IPS-18a (cell line): ENCODE results near the gene GPATCH2.
"Not testable (repeated sequence)": the region's sequence is repeated elsewhere in the genome, so short reads cannot be mapped to it uniquely, and the experiment has no call there.

Source experiments
- H3K27ac ChIP-seq: one replicate; pipeline ENCODE4 v1.5.1; 2013; ENCODE audit warnings: low read length
- H3K27me3 ChIP-seq: one replicate; pipeline ENCODE4 v1.6.1; 2013; ENCODE audit warnings: mild to moderate bottlenecking, low read length; ENCODE audit not compliant: control insufficient read depth, insufficient read depth
- H3K36me3 ChIP-seq: one replicate; pipeline ENCODE4 v1.6.1; 2013; ENCODE audit warnings: low read depth, low read length; ENCODE audit not compliant: control insufficient read depth
- H3K4me1 ChIP-seq: one replicate; pipeline ENCODE4 v1.6.1; 2013; ENCODE audit warnings: low read depth, low read length; ENCODE audit not compliant: control insufficient read depth
- H3K4me3 ChIP-seq: one replicate; pipeline ENCODE4 v1.5.1; 2013; ENCODE audit warnings: low read length
- H3K9ac ChIP-seq: one replicate; pipeline ENCODE4 v1.6.1; 2013; ENCODE audit warnings: mild to moderate bottlenecking, low read length, moderate library complexity
- H3K9me3 ChIP-seq: one replicate; pipeline ENCODE4 v1.6.1; 2013; ENCODE audit warnings: low read depth, low read length; ENCODE audit not compliant: control insufficient read depth

GPATCH2 gene

GRCh38 chr1:217392441-217392840 lies 238.4 kb downstream of the GPATCH2 start:
- no peak overlapping the region for H3K9ac ChIP-seq
- H3K27ac ChIP-seq, result no peak overlapping the region
- no peaks in the 10 kb centered on the region for H3K27me3 ChIP-seq
- no peaks in the 10 kb centered on the region for H3K36me3 ChIP-seq
- H3K4me3 ChIP-seq, result no peak overlapping the region
- no peaks in the 10 kb centered on the region for H3K9me3 ChIP-seq
- H3K4me1 ChIP-seq, result no peaks in the 10 kb centered on the region

- Histone ChIP-seq H3K4me3 (no peak overlapping the region), H3K27ac (no peak overlapping the region), H3K9me3 (no peaks in the 10 kb centered on the region), H3K27me3 (no peaks in the 10 kb centered on the region), H3K4me1 (no peaks in the 10 kb centered on the region), H3K36me3 (no peaks in the 10 kb centered on the region), H3K9ac (no peak overlapping the region)
Observed at GRCh38 chr1:217389895-217390294, 241.0 kb downstream of the GPATCH2 start.

- Histone ChIP-seq H3K9me3 (no peaks in the 10 kb centered on the region), H3K4me1 (no peaks in the 10 kb centered on the region), H3K36me3 (no peaks in the 10 kb centered on the region), H3K27me3 (peaks cover 3% of the 10 kb centered on the region), H3K9ac (no peak overlapping the region), H3K4me3 (no peak overlapping the region), H3K27ac (no peak overlapping the region)
Observed at GRCh38 chr1:217388522-217389065, 242.3 kb downstream of the GPATCH2 start.

- not testable (repeated sequence) for H3K4me3 ChIP-seq, H3K4me1 ChIP-seq, H3K27ac ChIP-seq, H3K9ac ChIP-seq, H3K36me3 ChIP-seq, H3K9me3 ChIP-seq
- peaks cover 45% of the 10 kb centered on the region for H3K27me3 ChIP-seq
Observed at GRCh38 chr1:217381773-217382172, 249.1 kb downstream of the GPATCH2 start.

- H3K27ac ChIP-seq, H3K9me3 ChIP-seq, H3K4me1 ChIP-seq, H3K4me3 ChIP-seq, H3K9ac ChIP-seq, H3K36me3 ChIP-seq: not testable (repeated sequence)
- peaks cover 50% of the 10 kb centered on the region for H3K27me3 ChIP-seq
Observed at GRCh38 chr1:217379804-217380203, 251.1 kb downstream of the GPATCH2 start.

GRCh38 chr1:217379336-217379735 lies 251.6 kb downstream of the GPATCH2 start:
- H3K9ac ChIP-seq, result no peak overlapping the region
- H3K4me3 ChIP-seq, result no peak overlapping the region
- H3K4me1 ChIP-seq, result peaks cover 14% of the 10 kb centered on the region
- H3K27me3 ChIP-seq, result peaks cover 50% of the 10 kb centered on the region
- no peaks in the 10 kb centered on the region for H3K9me3 ChIP-seq
- H3K27ac ChIP-seq, result no peak overlapping the region
- no peaks in the 10 kb centered on the region for H3K36me3 ChIP-seq
